HCT116 (cell line): Measurements from ENCODE around the gene TNF. TPM values are rescaled to one million over a fixed set of nuclear protein-coding genes. Genes with fewer than 3 reads are reported as not detected.

ENCODE experiments used
- ATAC-seq: fragments of 200-7000 bp; cut with Tn5 transposase; 2 replicates; pipeline ENCODE4 v1.9.1; 2020; ENCODE audit warnings: mild to moderate bottlenecking, moderate library complexity
- BruUV-seq: library from RNA; stranded (reverse); fragments of 400-500 nt; replicated peaks from 2 replicates; lab custom pipeline; 2021; lab: Mats Ljungman, UMichigan
- CTCF ChIA-PET: fragments of 300-600 bp; sonication (Branson Sonifier 250); formaldehyde crosslinking; loops from one replicate; lab custom pipeline; 2021; ENCODE audit warnings: antibody characterized with exemption; lab: Charles Lee
- POLR2A ChIA-PET: fragments of 300-600, 350-600 bp; sonication (Branson Sonifier 250); formaldehyde crosslinking; loops from one replicate; lab custom pipeline; 2021; ENCODE audit warnings: antibody characterized with exemption; lab: Charles Lee
- RAD21 ChIA-PET, 2 experiments: fragments of 300-600 bp; sonication (Branson Sonifier 250); formaldehyde crosslinking; loops; one replicate each; lab custom pipeline; 2023; ENCODE audit warnings: low total read pairs in 2 of 2; ENCODE audit not compliant: uncharacterized antibody in 2 of 2, unreplicated experiment in 2 of 2, low non-redundant PET in 1 of 2; lab: Charles Lee
- DNase-seq: peaks from one replicate; pipeline ENCODE4 v3.0.0-alpha.2; 2010; ENCODE audit warnings: low read depth, low spot score
- H2AFZ ChIP-seq: fragments of 200-600 bp; shearing (Covaris generic), sonication (generic); 2 replicates; pipeline ENCODE4 v1.6.1; 2017; ENCODE audit warnings: low read depth, mixed run types, mixed read lengths, antibody characterized with exemption, low read length; ENCODE audit not compliant: poor library complexity, severe bottlenecking
- H3K27ac ChIP-seq: 2 replicates; pipeline ENCODE4 v1.5.1; 2012; ENCODE audit warnings: low read depth, low read length
- H3K27me3 ChIP-seq: fragments of 200-600 bp; sonication (generic); 2 replicates; pipeline ENCODE4 v1.6.1; 2016; ENCODE audit warnings: mixed run types, low read length, mixed read lengths; ENCODE audit not compliant: insufficient read depth
- H3K36me3 ChIP-seq, 2 experiments: fragments of 200-500 bp in 1 of 2; fragments of 200-600 bp in 1 of 2; sonication (Bioruptor generic) in 1 of 2; sonication (generic) in 1 of 2; 2 replicates each; pipeline versions ENCODE4 v1.5.1 to v1.6.1; 2014 to 2016; ENCODE audit warnings: low read length in 2 of 2, inconsistent platforms in 1 of 2, mixed read lengths in 1 of 2, mixed run types in 1 of 2; ENCODE audit not compliant: insufficient read depth in 2 of 2, control insufficient read depth in 1 of 2
- H3K4me1 ChIP-seq, 2 experiments: fragments of 200-600 bp in 1 of 2; sonication (generic) in 1 of 2; 2 replicates each; pipeline versions ENCODE4 v1.5.1 to v1.6.1; 2012 to 2017; ENCODE audit warnings: low read length in 2 of 2, inconsistent platforms in 1 of 2, mild to moderate bottlenecking in 1 of 2, mixed read lengths in 1 of 2, mixed run types in 1 of 2, moderate library complexity in 1 of 2; ENCODE audit not compliant: insufficient read depth in 2 of 2, control insufficient read depth in 1 of 2
- H3K4me2 ChIP-seq: fragments of 200-600 bp; sonication (generic); 2 replicates; pipeline ENCODE4 v1.6.1; 2017; ENCODE audit warnings: mixed run types, low read length, mixed read lengths
- H3K4me3 ChIP-seq, 2 experiments: fragments of 200-600 bp in 1 of 2; sonication (generic) in 1 of 2; replicated peaks in 1 of 2; 2 replicates each; pipeline ENCODE4 v1.5.1; 2011 to 2016; ENCODE audit warnings: low read length in 2 of 2, control low read depth in 1 of 2, low read depth in 1 of 2, mild to moderate bottlenecking in 1 of 2, mixed read lengths in 1 of 2, mixed run types in 1 of 2
- H3K79me2 ChIP-seq: fragments of 200-600 bp; sonication (generic); 2 replicates; pipeline ENCODE4 v1.6.1; 2017; ENCODE audit warnings: mild to moderate bottlenecking, mixed run types, low read length, moderate library complexity, mixed read lengths; ENCODE audit not compliant: insufficient read depth
- H3K9ac ChIP-seq: fragments of 200-600 bp; sonication (generic); 2 replicates; pipeline ENCODE4 v1.6.1; 2016; ENCODE audit warnings: low read length, mixed read lengths
- H3K9me2 ChIP-seq: fragments of 200-600 bp; sonication (generic), shearing (Covaris generic); 2 replicates; pipeline ENCODE4 v1.6.1; 2017; ENCODE audit warnings: mixed run types, mild to moderate bottlenecking, moderate library complexity; ENCODE audit not compliant: insufficient read depth
- H3K9me3 ChIP-seq, 2 experiments: fragments of 200-500 bp in 1 of 2; fragments of 200-600 bp in 1 of 2; sonication (Bioruptor generic) in 1 of 2; sonication (generic) in 1 of 2; 2 replicates each; pipeline ENCODE4 v1.6.1; 2014 to 2017; ENCODE audit warnings: low read length in 2 of 2, mixed read lengths in 2 of 2, inconsistent platforms in 1 of 2, low read depth in 1 of 2, mild to moderate bottlenecking in 1 of 2, mixed run types in 1 of 2, moderate library complexity in 1 of 2; ENCODE audit not compliant: control insufficient read depth in 1 of 2, insufficient read depth in 1 of 2
- H4K20me1 ChIP-seq: fragments of 200-600 bp; sonication (generic), shearing (Covaris generic); 2 replicates; pipeline ENCODE4 v1.6.1; 2017; ENCODE audit warnings: mixed run types, mild to moderate bottlenecking, moderate library complexity; ENCODE audit not compliant: insufficient read depth
- EGR1 ChIP-seq: IDR thresholded peaks from 2 replicates; pipeline ENCODE4 v1.6.1; 2012; ENCODE audit warnings: low read depth
- EZH2 ChIP-seq: fragments of 200-600 bp; sonication (generic); IDR thresholded peaks from 2 replicates; pipeline ENCODE4 v1.6.1; 2017; ENCODE audit warnings: antibody characterized with exemption, mixed run types
- FOSL1 ChIP-seq: IDR thresholded peaks from 2 replicates; pipeline ENCODE4 v1.6.1; 2012; ENCODE audit warnings: low read depth
- JUND ChIP-seq: IDR thresholded peaks from 2 replicates; pipeline ENCODE4 v1.6.1; 2012
- POLR2A ChIP-seq: IDR thresholded peaks from 2 replicates; pipeline ENCODE4 v1.7.0; 2011; ENCODE audit warnings: borderline replicate concordance; ENCODE audit not compliant: insufficient read depth, insufficient read length; ENCODE audit errors: extremely low read depth
- SIN3A ChIP-seq: IDR thresholded peaks from 2 replicates; pipeline ENCODE4 v1.6.1; 2012; ENCODE audit warnings: low read depth
- SP1 ChIP-seq: IDR thresholded peaks from 2 replicates; pipeline ENCODE4 v1.6.1; 2012; ENCODE audit warnings: low read depth
- SRF ChIP-seq: IDR thresholded peaks from 2 replicates; pipeline ENCODE4 v1.6.1; 2012; ENCODE audit warnings: low read depth
- YY1 ChIP-seq: IDR thresholded peaks from 2 replicates; pipeline ENCODE4 v1.6.1; 2011; ENCODE audit warnings: low read length, low read depth, moderate library complexity, mild to moderate bottlenecking; ENCODE audit not compliant: insufficient replicate concordance; ENCODE audit errors: extremely low read depth
- ZFX ChIP-seq: fragments of 450-650 bp; IDR thresholded peaks from 2 replicates; pipeline ENCODE4 v1.6.1; 2017
- intact Hi-C: fragments of 100-400 bp; cut with micrococcal nuclease; formaldehyde crosslinking; loops from 2 replicates; pipeline ENCODE4 v1.10.0; 2022
- total RNA-seq: library from RNA; stranded (reverse); gene quantifications from one replicate; pipeline ENCODE4 v1.2.1, GENCODE V29; 2021; ENCODE audit not compliant: unreplicated experiment
- TF ChIP-seq, protein P1 (sequence below), 3 experiments: fragments of 200-600 bp in 1 of 3; sonication (generic) in 1 of 3; IDR thresholded peaks in 2 of 3; conservative IDR thresholded peaks in 1 of 3; 2 replicates each; pipeline ENCODE4 v1.5.1; 2012 to 2017; ENCODE audit warnings: low read depth in 2 of 3, low read length in 2 of 3, antibody characterized with exemption in 1 of 3, borderline replicate concordance in 1 of 3, control low read depth in 1 of 3, mild to moderate bottlenecking in 1 of 3, mixed read lengths in 1 of 3, mixed run types in 1 of 3, moderate library complexity in 1 of 3; ENCODE audit not compliant: insufficient read depth in 1 of 3
- TF ChIP-seq, protein P2 (sequence below): IDR thresholded peaks from 2 replicates; pipeline ENCODE4 v1.6.1; 2012; ENCODE audit warnings: low read depth
- TF ChIP-seq, protein P3 (sequence below): IDR thresholded peaks from 2 replicates; pipeline ENCODE4 v1.6.1; 2011; ENCODE audit warnings: mild to moderate bottlenecking, low read length, moderate library complexity; ENCODE audit not compliant: insufficient replicate concordance; ENCODE audit errors: extremely low read depth

The TNF gene
- total RNA-seq, 1 experiment from 2014 or later, result 0.59 TPM

DNA sequence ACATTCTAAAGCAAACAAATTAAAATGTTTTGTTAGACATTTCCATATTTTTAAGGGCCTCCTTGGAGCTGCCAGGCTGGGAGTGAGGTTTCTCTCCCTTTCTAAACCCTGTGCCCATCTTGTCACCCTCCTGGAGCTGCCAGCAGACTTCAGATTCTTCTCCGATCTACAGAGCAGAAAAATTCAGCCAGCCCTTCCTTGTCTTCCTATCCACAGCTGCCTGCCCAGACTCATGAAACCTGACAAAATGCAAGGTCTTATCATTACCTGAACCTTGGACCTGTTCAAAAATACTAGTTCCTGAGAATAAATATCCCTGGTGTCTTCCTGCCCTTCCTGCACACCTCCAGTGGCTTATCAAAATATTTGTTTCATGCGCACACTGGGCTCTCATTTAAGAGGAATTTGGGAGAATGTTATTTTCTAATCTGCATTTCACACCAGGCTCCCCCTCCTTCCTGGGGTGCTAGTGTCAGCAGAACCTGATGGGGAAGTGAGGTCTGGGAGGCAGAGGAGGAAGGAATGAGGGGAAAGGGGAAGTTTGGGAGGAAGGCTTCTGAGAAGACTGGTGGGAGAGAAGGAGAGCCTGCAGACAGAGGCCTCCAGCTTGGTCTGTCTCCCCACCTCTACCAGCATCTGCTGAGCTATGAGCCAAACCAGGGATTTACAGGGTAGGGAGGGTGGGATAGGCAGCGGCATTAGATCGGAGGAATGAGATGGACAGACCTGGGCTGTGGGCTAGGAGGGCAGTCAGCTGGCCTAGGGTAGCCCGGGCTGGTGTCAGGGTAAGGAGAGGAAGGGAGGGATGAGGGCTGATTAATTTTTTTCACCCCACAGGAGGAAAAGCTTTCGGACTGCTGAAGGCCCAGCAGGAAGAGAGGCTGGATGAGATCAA is 39.6 kb downstream of the TNF start, which contains the start of gene AIF1:
AIF1 (plus strand) TSS at position 551 of the 895 bp plus-strand sequence; CDS start at position 647, 96 bp downstream.
- Histone ChIP-seq H3K4me2 (no peak within 1 kb of the TSS), H2AFZ (no peak within 1 kb of the TSS)

More for the DNA sequence above, 39.6 kb downstream of the TNF start, which contains the start of gene AIF1:
- no TSS peak for BruUV-seq
- Histone ChIP-seq H3K79me2 (no peaks in the 10 kb centered on the region), H3K36me3 (no peaks in the 10 kb centered on the region), H3K9ac (no peak within 1 kb of the TSS), H3K27me3 (no peaks in the 10 kb centered on the region), H3K9me3 (no peaks in the 10 kb centered on the region), H3K4me1 (peaks cover 0 to 6% of the 10 kb centered on the region in 2 experiments; a peak in 3 of 4 replicates), H3K27ac (no peak within 1 kb of the TSS), H4K20me1 (no peaks in the 10 kb centered on the region), H3K9me2 (no peaks in the 10 kb centered on the region), H3K4me3 (no peak within 1 kb of the TSS)
- ATAC-seq (no peak), DNase-seq (no peak)
- no peak for TF ChIP-seq SIN3A
- TF ChIP-seq JUND, result no peak
- no peak for TF ChIP-seq SRF
- no peak for TF ChIP-seq POLR2A
- no peak for TF ChIP-seq FOSL1
- no peak for TF ChIP-seq EZH2
- no peak for TF ChIP-seq SP1
- TF ChIP-seq ZFX, result no peak
- TF ChIP-seq, protein P1, sequence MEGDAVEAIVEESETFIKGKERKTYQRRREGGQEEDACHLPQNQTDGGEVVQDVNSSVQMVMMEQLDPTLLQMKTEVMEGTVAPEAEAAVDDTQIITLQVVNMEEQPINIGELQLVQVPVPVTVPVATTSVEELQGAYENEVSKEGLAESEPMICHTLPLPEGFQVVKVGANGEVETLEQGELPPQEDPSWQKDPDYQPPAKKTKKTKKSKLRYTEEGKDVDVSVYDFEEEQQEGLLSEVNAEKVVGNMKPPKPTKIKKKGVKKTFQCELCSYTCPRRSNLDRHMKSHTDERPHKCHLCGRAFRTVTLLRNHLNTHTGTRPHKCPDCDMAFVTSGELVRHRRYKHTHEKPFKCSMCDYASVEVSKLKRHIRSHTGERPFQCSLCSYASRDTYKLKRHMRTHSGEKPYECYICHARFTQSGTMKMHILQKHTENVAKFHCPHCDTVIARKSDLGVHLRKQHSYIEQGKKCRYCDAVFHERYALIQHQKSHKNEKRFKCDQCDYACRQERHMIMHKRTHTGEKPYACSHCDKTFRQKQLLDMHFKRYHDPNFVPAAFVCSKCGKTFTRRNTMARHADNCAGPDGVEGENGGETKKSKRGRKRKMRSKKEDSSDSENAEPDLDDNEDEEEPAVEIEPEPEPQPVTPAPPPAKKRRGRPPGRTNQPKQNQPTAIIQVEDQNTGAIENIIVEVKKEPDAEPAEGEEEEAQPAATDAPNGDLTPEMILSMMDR (IDR thresholded peaks at IDR 0.05 in 2 of 3, conservative IDR thresholded peaks at IDR 0.05 in 1 of 3; ENCODE audit: borderline replicate concordance in 1 of 3, insufficient read depth in 1 of 3, low read depth in 2 of 3, low read length in 2 of 3), result no peak
- TF ChIP-seq, protein P2, sequence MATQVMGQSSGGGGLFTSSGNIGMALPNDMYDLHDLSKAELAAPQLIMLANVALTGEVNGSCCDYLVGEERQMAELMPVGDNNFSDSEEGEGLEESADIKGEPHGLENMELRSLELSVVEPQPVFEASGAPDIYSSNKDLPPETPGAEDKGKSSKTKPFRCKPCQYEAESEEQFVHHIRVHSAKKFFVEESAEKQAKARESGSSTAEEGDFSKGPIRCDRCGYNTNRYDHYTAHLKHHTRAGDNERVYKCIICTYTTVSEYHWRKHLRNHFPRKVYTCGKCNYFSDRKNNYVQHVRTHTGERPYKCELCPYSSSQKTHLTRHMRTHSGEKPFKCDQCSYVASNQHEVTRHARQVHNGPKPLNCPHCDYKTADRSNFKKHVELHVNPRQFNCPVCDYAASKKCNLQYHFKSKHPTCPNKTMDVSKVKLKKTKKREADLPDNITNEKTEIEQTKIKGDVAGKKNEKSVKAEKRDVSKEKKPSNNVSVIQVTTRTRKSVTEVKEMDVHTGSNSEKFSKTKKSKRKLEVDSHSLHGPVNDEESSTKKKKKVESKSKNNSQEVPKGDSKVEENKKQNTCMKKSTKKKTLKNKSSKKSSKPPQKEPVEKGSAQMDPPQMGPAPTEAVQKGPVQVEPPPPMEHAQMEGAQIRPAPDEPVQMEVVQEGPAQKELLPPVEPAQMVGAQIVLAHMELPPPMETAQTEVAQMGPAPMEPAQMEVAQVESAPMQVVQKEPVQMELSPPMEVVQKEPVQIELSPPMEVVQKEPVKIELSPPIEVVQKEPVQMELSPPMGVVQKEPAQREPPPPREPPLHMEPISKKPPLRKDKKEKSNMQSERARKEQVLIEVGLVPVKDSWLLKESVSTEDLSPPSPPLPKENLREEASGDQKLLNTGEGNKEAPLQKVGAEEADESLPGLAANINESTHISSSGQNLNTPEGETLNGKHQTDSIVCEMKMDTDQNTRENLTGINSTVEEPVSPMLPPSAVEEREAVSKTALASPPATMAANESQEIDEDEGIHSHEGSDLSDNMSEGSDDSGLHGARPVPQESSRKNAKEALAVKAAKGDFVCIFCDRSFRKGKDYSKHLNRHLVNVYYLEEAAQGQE, result no peak
- no peak for TF ChIP-seq YY1
- TF ChIP-seq, protein P3, sequence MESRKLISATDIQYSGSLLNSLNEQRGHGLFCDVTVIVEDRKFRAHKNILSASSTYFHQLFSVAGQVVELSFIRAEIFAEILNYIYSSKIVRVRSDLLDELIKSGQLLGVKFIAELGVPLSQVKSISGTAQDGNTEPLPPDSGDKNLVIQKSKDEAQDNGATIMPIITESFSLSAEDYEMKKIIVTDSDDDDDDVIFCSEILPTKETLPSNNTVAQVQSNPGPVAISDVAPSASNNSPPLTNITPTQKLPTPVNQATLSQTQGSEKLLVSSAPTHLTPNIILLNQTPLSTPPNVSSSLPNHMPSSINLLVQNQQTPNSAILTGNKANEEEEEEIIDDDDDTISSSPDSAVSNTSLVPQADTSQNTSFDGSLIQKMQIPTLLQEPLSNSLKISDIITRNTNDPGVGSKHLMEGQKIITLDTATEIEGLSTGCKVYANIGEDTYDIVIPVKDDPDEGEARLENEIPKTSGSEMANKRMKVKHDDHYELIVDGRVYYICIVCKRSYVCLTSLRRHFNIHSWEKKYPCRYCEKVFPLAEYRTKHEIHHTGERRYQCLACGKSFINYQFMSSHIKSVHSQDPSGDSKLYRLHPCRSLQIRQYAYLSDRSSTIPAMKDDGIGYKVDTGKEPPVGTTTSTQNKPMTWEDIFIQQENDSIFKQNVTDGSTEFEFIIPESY, result no peak
- no peak for TF ChIP-seq EGR1
- POLR2A ChIA-PET, result no interaction called here
- RAD21 ChIA-PET, result no interaction called here
- intact Hi-C loops, result no loop called here
- CTCF ChIA-PET, result interaction anchor here (1.4 kb wide), 1 partner anchor 17 kb away, joined by 5 read pairs; no protein-coding TSS in a partner anchor
